ENCODE data around the gene PIM1.

GRCh38 chr6:37141281-37142049 lies 28.5 kb upstream of the PIM1 start:
- no peak for TF ChIP-seq CTCF (conservative IDR thresholded peaks at IDR 0.05)
- TF ChIP-seq ZFX (IDR thresholded peaks at IDR 0.05): no peak

Measured in C4-2B (cell line).